ENCODE measurements around the gene EFHD2. TPM values are rescaled to one million over a fixed set of nuclear protein-coding genes. Genes with fewer than 3 reads are reported as not detected.

The EFHD2 gene
- total RNA-seq, 4 donors from 2014 or later, result 30.3 to 57.4 (median 55.2) TPM

DNA sequence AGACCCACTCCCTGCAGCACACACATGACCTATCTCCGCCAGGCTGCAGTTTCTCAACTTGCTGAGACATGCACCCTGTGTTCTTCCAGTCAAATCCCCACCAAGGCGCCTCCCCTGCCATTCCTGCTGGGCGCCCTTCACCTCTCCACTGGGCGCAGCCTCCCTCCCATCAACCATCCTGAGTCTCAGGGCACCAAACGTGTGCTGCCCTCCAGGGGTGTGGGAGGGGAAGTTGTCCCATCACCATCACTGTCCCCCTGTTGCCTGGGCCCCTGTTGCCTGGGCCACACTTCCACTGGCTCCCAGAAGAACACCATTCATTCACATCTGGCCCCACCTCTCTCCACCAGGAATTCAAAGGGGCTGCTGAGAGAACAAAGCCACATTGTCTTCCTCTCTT lies 44.9 kb upstream of the EFHD2 start:
- no peak overlapping the region for H3K27ac ChIP-seq (replicated peaks in 1 of 4)
- no peak overlapping the region for H3K4me3 ChIP-seq
- 92% methylated on average over 5 of the region's 5 CpGs for WGBS
- no peaks in the 10 kb centered on the region for H3K36me3 ChIP-seq
- DNase-seq (ENCODE audit: extremely low spot score), result no peak
- no peaks in the 10 kb centered on the region for H3K27me3 ChIP-seq
- intact Hi-C loops (cut with DNase I), result no loop called here
- no peaks in the 10 kb centered on the region for H3K4me1 ChIP-seq
- TF ChIP-seq POLR2A (IDR thresholded peaks at IDR 0.05; ENCODE audit: low read depth), result no peak
- no peak for TF ChIP-seq EP300 (IDR thresholded peaks at IDR 0.05)
- H3K9me3 ChIP-seq, result no peaks in the 10 kb centered on the region

DNA sequence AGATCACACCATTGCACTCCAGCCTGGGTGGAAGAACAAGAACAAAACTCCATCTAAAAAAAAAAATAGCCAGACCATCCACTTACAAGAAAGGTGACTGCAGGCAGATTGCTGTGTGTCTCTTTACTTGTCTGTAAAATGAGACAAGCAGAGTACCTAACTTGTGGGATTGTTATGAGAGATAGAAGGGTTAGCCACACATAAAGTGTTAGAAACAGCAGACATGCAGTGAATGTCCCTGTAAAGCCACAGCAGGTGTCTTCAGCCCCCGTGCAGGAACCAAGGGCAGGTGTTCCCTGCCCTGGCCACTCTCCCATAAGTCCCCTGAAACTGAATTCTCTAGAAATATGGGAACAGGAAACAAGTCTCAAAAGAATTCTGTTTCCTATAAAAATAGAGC lies 40.8 kb upstream of the EFHD2 start:
- DNase-seq (ENCODE audit: extremely low spot score), result no peak
- Histone ChIP-seq H3K27me3 (no peaks in the 10 kb centered on the region), H3K9me3 (no peaks in the 10 kb centered on the region), H3K4me3 (no peak overlapping the region), H3K4me1 (peaks cover 11 to 22% (median 19%) of the 10 kb centered on the region in 4 donors), H3K36me3 (no peaks in the 10 kb centered on the region), H3K27ac (replicated peaks in 1 of 4) (no peak overlapping the region)
- intact Hi-C loops (cut with DNase I), result no loop called here
- TF ChIP-seq POLR2A (IDR thresholded peaks at IDR 0.05; ENCODE audit: low read depth) (no peak), EP300 (IDR thresholded peaks at IDR 0.05) (no peak), POLR2AphosphoS5 (IDR thresholded peaks at IDR 0.05) (no peak)
- TF ChIP-seq, protein P1, sequence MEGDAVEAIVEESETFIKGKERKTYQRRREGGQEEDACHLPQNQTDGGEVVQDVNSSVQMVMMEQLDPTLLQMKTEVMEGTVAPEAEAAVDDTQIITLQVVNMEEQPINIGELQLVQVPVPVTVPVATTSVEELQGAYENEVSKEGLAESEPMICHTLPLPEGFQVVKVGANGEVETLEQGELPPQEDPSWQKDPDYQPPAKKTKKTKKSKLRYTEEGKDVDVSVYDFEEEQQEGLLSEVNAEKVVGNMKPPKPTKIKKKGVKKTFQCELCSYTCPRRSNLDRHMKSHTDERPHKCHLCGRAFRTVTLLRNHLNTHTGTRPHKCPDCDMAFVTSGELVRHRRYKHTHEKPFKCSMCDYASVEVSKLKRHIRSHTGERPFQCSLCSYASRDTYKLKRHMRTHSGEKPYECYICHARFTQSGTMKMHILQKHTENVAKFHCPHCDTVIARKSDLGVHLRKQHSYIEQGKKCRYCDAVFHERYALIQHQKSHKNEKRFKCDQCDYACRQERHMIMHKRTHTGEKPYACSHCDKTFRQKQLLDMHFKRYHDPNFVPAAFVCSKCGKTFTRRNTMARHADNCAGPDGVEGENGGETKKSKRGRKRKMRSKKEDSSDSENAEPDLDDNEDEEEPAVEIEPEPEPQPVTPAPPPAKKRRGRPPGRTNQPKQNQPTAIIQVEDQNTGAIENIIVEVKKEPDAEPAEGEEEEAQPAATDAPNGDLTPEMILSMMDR (IDR thresholded peaks at IDR 0.05), result no peak
- WGBS, result 92% methylated on average over 1 of the region's 1 CpG

DNA sequence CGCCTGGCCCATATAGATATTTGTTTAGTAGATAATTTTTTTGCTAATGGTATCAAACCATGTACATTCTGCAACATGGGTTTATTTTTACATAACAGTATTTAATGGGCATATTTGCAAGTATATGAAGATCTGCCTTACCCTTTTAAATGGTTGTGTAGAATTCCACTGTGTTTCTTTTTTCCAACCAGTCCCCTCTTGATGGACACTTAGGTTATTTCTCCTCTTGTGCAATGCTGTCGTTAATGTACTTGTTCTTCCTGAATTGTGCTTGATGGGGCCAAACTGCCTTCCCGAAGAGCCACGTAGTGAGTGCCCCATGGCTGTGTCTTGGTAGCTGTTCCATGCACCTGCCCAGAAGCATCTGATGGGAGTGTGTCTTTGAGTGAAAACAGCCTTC lies 39.4 kb upstream of the EFHD2 start:
- no peak for DNase-seq (ENCODE audit: extremely low spot score)
- Histone ChIP-seq H3K4me3 (no peak overlapping the region), H3K4me1 (peaks cover 11 to 22% (median 19%) of the 10 kb centered on the region in 4 donors), H3K27me3 (no peaks in the 10 kb centered on the region), H3K27ac (replicated peaks in 1 of 4) (peak overlapping the region; percentile 50 to 79 (median 63)), H3K9me3 (no peaks in the 10 kb centered on the region), H3K36me3 (no peaks in the 10 kb centered on the region)
- intact Hi-C loops (cut with DNase I), result loop anchor here (10.0 kb wide), 1 partner anchor 45 kb away; no protein-coding TSS in a partner anchor
- WGBS, result 91% methylated on average over 4 of the region's 4 CpGs
- TF ChIP-seq EP300 (IDR thresholded peaks at IDR 0.05) (no peak), POLR2AphosphoS5 (IDR thresholded peaks at IDR 0.05) (no peak), POLR2A (IDR thresholded peaks at IDR 0.05; ENCODE audit: low read depth) (no peak)
- TF ChIP-seq, protein P1 (IDR thresholded peaks at IDR 0.05), result no peak

DNA sequence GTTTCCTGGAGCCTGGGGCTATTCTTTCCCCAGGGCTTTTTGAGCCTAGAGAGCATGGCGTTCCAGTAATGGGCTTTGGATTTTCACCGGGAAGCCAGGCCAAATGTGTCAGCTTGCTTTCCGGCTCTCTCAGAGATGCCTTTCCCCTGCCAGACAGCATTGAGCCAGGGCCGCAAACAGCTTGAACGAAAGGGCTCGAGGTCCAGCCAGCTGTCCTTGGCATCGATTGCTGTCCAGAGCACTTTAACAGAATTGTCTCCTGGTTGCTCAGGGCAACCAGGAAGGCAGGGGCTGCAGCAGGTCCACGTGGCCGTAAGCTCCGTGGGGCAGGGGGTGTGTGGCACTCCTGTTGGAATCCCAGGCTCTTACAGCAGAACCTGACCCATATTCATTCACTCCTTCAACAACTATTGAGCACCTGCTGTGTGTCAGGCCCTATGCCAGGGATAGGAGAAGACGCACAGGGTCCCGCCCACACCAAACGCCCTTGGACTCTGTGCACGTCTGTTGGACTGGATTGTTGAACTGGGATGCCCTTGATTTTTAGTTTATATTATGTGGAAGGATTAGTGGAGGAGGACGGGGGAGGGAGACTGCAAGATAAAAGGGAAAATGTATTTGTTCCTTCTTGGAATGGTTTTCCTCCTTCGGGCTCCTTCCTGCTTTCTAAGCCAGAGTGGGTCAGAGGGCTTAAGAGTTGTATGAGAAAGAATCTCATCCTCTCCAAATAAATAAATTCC lies 38.7 kb upstream of the EFHD2 start:
- peak; percentile 13 to 24 for TF ChIP-seq POLR2AphosphoS5 (IDR thresholded peaks at IDR 0.05)
- no peak for TF ChIP-seq POLR2A (IDR thresholded peaks at IDR 0.05; ENCODE audit: low read depth)
- TF ChIP-seq EP300 (IDR thresholded peaks at IDR 0.05), result peak; percentile 16
- TF ChIP-seq, protein P1 (IDR thresholded peaks at IDR 0.05), result no peak
- Histone ChIP-seq H3K9me3 (no peaks in the 10 kb centered on the region), H3K27ac (replicated peaks in 1 of 4) (peak overlapping the region; percentile 50 to 79 (median 63)), H3K4me1 (peaks cover 11 to 22% (median 19%) of the 10 kb centered on the region in 4 donors), H3K4me3 (no peak overlapping the region), H3K27me3 (no peaks in the 10 kb centered on the region), H3K36me3 (no peaks in the 10 kb centered on the region)
- 35% methylated on average over 13 of the region's 16 CpGs for WGBS
- intact Hi-C loops (cut with DNase I), result loop anchor here (10.0 kb wide), 1 partner anchor 46 kb away; no protein-coding TSS in a partner anchor
- DNase-seq (ENCODE audit: extremely low spot score), result peak; percentile 93

DNA sequence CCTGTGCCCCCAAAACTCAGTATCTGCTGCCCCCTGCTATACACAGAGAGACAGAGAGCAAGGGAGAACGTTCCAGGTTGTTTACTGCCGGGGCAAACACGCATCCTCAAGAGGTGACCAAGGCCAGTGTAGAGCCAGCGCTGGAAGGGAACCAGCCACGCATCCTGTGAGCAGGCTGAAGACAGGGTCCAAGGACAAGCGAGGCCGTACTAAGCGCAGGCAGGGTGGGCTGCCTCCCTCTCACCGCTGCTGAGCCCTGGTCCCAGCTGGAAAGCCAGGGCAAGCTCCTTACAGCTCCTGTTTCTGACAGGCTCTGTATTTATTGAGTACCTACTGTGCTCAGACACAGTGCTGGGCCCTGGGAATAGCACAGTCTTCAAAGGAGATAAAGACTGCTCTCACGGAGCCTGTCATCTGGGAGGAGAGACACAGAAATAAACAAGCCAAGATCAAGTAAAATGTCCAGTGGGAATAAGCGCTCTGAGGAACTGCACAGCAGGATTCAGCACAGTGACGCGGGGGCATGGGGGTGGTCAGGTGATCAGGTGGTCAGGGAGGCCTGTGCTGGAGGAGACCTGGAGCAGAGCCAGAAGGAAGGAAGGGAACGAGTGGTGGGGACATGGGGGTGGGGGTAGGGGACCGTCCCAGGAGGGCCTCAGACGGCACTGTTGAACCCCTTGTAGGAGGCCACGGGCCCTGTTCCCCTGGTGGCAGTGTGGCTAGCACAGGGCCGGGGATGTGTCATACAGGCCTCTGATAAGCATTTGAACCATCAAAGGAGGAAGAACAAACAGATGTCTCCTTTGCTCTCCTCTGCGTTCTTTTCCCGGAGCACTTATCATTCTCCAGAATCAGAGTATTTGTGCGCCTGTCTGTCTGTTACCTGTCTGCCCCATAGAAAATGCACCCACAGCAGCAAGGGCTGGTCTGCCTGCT lies 37.8 kb upstream of the EFHD2 start:
- intact Hi-C loops (cut with DNase I), result loop anchor here (10.0 kb wide), 1 partner anchor 47 kb away; no protein-coding TSS in a partner anchor
- 66% methylated on average over 17 of the region's 21 CpGs for WGBS

More for the DNA sequence above, 37.8 kb upstream of the EFHD2 start:
- H3K4me1 ChIP-seq, result peaks cover 11 to 22% (median 19%) of the 10 kb centered on the region in 4 donors
- DNase-seq (ENCODE audit: extremely low spot score), result no peak
- H3K36me3 ChIP-seq, result no peaks in the 10 kb centered on the region
- H3K27ac ChIP-seq (replicated peaks in 1 of 4), result peak overlapping the region in 3 of 4 donors; percentile 50 to 79 (median 71)
- H3K9me3 ChIP-seq, result no peaks in the 10 kb centered on the region
- no peak for TF ChIP-seq EP300 (IDR thresholded peaks at IDR 0.05)
- TF ChIP-seq, protein P1 (IDR thresholded peaks at IDR 0.05), result no peak
- TF ChIP-seq POLR2A (IDR thresholded peaks at IDR 0.05; ENCODE audit: low read depth), result no peak
- no peak for TF ChIP-seq POLR2AphosphoS5 (IDR thresholded peaks at IDR 0.05)
- no peak overlapping the region for H3K4me3 ChIP-seq
- no peaks in the 10 kb centered on the region for H3K27me3 ChIP-seq

Data from esophagus muscularis mucosa (tissue), 4 donors.